HL-60/S4 (cell line): ENCODE data around the gene KMT2E.
"Not testable (repeated sequence)": the region's sequence is repeated elsewhere in the genome, so short reads cannot be mapped to it uniquely, and the experiment has no call there.

Experiments used
- in situ Hi-C: fragments of 300-500 bp; cut with MboI; formaldehyde crosslinking; loops from 2 replicates; pipeline ENCODE4 v1.14.3; 2022; ENCODE audit warnings: low sequenced_read_pairs

The KMT2E gene

DNA sequence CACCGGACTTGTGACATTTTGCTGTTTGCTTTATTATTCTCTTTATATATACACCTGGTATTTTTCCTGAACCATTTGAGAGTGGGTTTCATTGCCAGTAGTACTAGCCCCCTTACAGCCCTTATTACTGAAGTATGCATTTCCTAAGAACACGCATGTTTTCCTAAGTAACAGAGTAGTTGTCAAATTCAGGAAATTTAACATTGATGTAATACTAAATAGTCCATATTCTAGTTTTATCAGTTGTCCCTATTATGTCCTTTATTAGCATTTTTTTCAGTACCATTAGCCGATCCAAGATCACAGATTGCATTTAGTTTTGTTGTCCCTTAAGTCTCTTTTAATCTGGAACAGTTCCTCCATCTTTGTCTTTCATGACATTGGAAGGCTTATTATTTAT, 8.0 kb downstream of the KMT2E start:
- in situ Hi-C loops, result no loop called here

DNA sequence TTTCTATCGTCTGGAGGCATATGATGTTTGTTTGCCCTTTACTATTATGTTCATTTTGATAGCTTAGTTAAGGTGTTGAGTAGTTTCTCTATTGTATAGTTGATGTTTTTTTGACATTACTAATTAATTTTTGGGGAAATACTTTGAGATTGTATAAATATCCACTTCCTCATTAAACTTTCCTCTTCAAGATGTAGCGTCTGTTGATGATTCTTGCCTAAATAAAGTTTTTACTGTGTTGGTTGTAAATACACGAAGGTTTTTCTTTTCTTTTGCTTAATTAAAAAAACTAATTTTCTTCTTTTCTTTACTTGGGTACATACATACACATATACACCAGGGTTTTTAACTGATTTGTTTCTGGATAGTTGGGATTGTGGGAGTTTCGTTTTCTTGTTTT, 8.5 kb downstream of the KMT2E start:
- in situ Hi-C loops, result no loop called here

DNA sequence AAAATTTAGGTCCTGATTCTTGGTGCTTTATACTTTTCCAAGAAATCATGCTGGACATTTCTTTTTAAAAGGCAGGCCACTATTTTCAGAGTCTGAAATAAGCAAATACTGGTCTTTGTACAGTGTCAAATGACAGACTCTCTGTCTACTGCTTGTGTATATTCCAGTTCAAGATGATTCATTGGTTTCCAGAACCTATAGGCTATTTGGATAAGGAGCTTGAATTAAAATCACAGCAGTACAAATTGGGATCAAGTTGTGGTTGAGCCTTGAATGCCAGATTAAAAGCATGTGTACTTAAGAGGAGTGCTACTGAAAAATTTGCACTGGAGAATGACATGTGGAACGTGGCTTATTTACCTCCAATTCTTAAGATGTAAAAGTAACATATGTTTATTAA, 10.7 kb downstream of the KMT2E start:
- in situ Hi-C loops, result no loop called here

DNA sequence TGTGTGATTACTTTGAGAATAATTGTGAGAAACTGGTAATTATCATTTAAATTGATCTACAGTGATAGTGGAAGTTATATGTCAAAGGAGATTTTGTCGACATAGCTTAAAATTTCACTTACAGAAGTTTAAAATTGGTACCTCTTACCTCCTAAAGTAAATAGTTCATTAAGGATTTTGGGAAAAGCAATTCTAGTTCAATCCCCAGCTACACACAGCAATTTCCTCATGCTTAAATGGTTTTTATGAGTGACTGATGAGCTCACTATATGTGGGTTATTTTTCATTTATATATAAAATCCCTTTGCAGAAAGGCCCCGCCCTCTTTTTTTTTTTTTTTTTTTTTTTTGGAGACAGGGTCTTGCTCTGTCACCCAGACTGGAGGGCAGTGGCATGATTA, 12.7 kb downstream of the KMT2E start:
- in situ Hi-C loops, result no loop called here

DNA sequence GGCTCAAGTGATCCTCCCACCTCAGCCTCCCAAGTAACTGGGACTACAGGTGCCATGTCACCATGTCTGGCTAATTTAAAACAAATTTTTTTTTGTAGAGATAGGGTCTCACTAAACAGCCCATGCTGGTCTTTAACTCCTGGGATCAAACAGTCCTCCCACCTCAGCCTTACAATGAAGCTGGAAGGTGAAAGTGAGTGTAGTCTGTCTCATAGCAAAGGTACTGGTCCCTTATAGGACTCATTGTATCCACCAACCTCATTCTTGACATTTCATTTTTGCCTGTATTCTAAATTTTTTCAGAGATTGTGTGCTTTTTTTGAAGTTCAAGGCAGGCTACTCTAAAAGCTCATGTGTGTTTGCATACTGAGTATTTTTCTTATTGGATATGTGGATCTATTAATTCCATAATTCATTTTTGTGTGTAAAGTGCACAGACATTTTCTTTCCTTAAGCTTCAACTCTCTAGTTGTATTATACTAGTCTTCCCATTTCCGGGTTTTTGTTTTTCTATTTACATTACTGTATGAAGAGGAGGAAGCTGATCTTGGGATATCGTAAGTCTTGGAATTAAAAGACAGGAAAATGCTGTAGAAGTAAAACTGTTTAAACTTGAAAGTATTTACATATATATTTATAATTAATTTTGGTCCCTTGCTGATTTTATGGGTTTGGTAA, 13.3 kb downstream of the KMT2E start:
- in situ Hi-C loops, result no loop called here

DNA sequence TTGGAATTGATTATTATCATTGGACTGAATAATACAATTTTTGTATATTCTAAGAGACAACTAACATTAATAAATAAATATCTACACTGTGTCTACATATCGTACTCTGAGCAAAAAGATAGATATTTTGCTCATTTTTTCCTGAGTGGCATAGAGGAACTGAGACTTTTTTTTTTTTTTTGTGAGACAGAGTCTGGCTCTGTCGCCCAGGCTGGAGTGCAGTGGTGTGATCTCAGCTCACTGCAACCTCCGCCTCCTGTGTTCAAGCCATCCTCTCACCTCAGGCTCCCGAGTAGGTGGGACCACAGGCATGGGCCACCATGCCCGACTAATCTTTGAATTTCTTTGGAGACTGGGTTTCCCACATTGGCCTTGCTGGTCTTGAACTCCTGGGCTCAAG, 14.0 kb downstream of the KMT2E start:
- in situ Hi-C loops, result no loop called here

DNA sequence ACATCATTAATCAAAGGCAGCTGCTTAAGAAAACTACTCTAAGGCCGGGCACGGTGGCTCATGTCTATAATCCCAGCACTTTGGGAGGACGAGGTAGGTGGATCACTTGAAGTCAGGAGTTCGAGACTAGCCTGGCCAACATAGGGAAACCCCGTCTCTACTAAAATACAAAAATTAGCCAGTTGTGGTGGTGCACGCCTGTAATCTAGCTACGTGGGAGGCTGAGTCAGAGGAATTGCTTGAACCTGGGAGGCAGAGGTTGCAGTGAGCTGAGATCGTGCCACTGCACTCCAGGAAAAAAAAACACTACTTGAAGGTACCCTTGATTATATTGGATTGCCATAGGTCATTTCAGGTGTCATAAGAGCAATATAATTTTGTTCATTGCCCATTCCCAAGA, 14.9 kb downstream of the KMT2E start:
- in situ Hi-C loops, result not testable (repeated sequence)

DNA sequence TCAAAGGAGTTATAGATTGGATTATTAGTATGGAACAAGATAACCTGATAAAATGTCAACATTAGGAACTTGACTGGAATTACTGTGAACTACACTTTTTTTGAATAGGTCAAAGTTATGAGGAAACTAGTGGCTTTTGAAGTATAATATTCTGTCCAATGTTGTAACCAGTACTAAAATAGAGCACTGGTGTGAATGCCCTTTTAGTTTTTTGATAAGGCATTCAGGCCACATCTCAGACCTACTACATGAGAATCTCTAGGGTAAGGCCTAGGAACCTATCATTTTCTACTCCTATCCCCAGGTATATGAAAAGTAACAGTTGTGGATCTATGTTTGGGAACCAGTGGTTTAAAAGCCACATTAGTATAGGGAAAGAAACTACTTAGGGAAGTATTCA, 16.4 kb downstream of the KMT2E start:
- in situ Hi-C loops, result no loop called here

DNA sequence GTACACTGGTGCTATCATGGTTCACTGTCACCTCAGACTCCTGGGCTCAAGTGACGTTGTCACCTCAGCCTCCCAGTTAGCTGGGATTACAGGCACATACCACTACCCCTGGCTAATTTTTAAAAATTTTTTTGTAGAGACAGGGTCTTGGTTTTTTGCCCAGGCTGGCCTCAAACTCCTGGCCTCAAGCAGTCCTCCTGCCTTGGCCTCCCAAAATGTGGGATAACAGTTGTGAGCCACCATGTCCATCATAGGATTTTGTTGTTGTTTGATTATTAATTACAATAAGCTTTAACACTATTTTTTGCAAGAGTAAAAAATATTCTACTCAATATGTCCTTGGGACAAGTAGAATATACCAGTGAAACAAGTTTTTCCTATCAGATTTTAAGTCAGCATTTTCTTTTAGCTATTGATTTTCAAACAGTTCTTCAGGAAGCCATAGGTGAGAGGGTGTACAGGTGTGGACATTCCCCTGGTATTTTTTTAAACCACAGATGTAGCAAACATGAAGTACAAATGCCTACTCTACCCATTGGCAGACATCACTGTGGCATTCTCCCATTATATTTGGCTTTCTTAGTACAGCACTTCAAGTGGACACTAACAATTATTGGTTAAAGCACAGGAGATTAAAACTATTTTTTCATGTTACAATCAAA, 18.7 kb downstream of the KMT2E start:
- in situ Hi-C loops, result no loop called here

DNA sequence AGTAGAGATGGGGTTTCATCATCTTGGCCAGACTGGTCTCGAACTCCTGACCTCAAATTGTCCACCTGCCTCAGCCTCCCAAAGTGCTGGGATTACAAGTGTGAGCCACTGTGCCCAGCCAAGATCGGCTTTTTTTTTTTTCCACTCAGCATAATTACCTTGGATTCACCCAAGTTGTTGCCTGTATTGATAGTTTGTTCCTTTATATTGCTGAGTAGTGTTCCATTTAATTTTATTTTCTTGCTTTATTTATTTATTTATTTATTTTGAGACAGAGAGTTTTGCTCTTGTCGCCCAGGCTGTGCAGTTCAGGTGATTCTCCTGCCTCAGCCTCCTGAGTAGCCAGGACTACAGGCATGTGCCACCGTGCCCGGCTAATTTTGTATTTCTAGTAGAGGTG, 21.3 kb downstream of the KMT2E start:
- in situ Hi-C loops, result no loop called here

DNA sequence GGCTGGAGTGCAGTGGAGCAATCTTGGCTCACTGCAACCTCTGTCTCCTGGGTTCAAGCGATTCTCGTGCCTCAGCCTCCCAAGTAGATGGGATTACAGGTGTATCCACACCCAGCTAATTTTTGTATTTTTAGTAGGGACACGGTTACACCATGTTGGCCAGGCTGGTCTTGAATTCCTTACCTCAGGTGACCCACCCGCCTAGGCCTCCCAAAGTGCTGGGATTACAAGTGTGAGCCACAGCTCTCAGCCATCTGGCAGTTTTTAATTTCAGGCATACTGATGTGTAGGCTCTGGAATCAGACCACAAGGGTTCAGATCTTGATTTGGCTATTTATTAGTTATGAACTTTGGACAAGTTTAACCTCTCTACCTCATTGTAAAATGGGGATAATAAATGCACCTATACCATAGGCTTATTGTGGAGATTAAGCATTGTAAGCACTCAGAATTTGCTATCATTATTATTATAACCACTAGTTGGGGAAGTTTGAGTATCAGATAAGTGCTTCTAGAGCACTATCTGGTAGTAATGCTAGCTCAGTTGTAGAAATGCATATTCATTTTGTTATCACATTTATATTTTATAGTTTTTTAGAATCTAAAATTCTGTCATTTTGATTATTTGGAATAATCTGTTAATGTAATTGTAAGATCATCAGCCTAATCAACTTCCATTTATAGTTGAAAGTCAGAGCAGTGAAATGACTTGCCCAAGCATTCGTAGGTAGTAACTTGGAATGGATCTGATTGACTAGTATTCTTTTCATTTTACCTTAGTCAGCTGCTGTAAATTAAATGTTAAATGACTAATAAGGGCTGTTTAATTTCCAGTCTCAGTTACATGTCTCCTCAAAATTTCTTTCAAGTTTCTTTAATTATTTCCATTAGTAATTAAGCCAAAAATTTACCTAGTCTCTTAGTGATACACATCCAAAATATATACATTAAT, 22.5 kb downstream of the KMT2E start:
- in situ Hi-C loops, result no loop called here

DNA sequence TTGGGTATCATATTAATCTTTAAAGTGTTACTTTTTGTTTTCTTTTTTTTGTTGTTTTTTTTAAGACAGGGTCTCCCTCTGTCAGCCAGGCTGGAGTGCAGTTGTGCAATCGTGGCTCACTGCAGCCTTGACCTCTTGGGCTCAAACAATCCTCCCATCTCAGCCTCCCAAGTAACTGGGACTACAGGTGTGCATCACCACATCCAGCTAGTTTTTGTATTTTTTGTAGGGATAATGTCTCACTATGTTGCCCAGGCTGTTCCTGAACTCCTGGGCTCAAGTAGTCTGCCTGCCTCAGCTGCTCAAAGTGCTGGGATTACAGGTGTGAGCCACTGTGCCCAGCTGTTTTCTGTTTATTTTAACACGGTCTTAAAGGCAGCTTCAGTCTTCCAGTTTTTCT, 23.3 kb downstream of the KMT2E start:
- in situ Hi-C loops, result no loop called here

DNA sequence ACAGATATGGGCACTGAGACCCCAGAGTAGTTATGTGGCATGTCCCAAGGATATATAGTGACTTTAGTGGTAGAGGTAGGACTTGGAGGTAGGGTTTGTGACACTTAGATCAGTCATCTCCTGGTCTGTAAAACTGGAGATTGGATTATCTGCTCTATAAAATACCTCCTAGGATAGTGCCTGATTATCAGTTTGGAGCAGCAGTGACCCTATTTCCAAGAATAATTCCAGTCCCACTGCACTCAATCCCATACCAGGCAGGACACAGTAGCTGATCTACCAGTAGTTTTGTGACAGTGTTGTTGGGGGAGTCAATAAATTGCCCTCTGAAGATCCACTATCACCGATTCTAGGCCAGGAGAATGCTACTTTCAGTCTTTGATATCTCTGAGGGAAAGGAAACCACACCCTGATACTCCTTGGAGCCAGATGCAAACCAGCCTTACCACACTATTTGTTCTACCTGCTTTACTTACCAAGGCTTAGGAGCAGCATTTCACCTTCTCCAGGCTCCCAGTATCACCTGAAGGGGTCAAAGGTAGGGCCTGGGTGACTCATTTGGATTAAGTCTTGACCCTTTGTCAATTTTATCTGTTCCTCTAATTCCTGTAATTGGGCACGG, 30.6 kb downstream of the KMT2E start:
- in situ Hi-C loops, result no loop called here

DNA sequence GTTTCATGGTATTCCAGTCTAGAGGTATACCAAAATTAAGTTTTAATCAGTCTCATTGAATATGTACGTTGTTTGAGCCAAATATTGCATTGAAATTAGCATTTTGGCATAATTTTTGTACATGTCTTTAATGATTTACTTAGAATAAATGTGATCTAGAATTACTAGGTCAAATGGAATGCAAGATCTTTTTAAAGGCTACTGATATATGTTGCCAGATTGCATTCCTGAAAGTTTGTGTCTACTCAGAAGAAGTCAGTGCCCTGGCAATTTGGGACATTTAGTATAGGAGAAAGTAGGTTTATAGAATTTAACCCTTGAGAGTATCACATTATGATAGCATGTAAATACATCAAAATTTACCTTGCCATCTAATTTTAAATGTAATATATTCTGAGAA, 32.4 kb downstream of the KMT2E start:
- in situ Hi-C loops, result no loop called here

DNA sequence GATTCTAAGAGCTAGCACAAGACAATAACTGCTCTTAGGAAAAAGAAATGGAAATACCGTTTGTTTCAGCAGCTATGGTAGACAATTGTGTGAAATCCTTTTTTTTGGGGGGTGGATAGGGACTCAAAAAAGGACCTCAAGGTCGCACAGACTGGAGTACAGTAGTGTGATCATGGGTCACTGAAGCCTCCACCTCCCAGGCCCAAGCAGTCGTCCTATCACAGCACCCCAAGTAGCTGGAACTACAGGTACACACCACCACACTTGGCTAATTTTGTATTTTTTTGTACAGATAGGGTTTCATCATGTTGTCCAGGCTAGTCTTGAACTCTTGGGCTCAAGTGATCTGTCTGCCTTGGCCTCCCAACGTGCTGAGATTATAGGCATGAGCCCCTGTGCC, 33.9 kb downstream of the KMT2E start:
- in situ Hi-C loops, result no loop called here

DNA sequence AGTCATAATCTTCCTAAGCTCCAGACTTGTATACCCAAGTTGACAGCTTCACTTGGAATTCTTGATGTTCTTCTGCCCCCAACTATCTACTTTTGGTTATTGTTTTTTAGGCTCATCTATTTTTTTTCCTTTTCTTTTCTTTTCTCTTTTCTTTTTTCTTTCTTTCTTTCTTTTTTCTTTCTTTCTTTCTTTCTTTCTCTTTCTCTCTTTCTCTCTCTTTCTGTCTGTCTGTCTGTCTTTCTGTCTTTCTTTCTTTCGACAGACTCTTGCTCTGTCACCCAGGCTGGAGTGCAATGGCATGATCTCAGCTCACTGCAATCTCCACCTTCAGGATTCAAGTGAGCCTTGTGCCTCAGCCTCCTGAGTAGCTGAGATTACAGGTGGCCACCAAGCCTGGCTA, 36.5 kb downstream of the KMT2E start:
- in situ Hi-C loops, result no loop called here

DNA sequence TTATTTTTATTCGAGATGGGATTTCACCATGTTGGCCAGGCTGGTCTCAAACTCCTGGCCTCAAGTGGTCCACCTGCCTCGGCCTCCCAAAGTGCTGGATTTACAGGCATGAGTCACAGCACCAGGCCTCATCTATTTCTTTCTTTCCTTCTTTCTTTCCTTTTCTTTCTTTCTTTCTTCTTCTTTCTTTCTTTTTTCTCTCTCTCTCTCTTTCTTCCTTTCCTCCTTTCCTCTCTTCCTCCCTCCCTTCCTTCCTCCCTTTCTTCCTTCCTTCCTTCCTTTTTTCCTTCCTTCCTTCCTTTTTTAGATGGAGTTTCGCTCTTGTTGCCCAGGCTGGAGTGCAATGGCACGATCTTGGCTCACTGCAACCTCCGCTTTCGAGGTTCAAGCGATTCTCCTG, 36.9 kb downstream of the KMT2E start:
- in situ Hi-C loops, result not testable (repeated sequence)

DNA sequence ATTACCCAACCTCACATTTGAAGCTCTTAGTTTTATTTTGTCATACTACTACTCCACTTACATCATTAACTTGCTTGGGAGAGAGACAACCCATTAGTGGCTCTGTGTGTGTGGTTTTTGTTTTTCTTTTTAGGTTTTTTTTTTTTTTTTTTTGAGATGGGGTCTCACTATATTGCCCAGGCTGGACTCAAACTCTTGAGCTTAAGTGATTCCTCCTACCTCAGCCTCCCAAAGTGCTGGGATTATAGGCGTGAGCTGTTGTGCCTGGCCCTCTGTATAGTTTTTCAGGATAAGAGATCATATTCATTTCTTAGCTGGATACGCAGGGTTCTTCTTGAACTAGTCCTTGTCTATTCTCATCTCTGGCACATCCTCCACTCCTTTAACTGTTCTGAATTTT, 41.1 kb downstream of the KMT2E start:
- in situ Hi-C loops, result no loop called here

DNA sequence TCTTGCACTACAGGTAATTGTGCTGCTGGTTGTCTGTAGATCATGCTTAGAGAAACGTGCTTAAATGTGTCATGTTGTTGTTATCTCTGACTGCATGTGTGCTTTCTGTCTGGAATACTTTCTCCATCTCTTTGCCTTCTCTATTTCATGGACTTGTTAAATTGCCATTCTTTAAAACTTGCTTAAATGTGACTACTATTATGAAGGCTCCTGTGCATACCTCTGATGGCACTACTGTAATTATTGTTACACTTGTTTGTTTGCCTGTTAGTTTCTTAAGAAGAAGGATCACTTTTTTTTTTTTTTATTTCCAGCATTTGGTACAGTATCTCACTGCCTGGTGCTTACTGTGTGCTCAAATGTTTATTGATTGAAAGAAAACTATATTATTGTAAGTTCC, 41.6 kb downstream of the KMT2E start:
- in situ Hi-C loops, result no loop called here

DNA sequence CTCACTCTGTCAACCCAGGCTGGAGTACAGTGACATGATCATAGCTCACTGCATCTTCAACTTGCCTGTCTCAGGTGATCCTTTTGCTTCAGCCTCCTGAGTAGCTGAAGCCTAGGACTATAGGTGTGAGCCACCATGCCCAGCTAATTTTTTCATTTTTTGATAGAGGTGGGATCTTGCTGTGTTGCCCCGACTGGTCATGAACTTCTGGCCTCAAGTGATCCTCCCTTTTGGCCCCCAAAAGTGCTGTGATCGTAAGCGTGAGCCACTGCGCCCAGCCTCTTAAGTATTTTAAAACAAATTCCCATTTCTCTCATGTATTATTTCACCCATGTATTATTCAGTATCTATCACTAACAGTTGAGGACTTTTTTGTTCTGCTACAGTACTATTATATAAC, 43.5 kb downstream of the KMT2E start:
- in situ Hi-C loops, result no loop called here

DNA sequence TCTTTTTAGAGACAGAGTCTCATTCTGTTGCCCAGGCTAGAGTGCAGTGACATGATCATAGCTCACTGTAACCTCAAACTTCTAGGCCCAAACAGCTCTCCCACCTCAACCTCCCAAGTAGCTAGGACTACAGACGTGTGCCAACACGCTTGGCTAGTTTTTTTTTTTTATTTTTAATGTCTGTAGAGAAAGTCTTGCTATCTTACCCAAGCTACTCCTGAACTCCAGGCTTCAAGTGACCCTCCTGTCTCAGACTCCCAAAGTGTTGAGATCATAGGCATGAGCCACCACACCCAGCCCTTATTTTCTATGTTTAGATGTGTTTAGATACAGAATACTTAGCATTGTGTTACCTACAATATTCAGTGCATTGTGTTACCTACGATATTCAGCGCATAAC, 46.4 kb downstream of the KMT2E start:
- in situ Hi-C loops, result no loop called here
